H1 (cell line): Measurements from ENCODE around the gene ANO6. TPM values are rescaled to one million over a fixed set of nuclear protein-coding genes. Genes with fewer than 3 reads are reported as not detected.

ENCODE experiments used
- CTCF ChIA-PET: fragments of 300-600 bp; sonication (Branson Sonifier 250); formaldehyde crosslinking; loops from one replicate; lab custom pipeline; 2021; ENCODE audit not compliant: partially characterized antibody; lab: Charles Lee
- POLR2A ChIA-PET: fragments of 300-600 bp; sonication (Branson Sonifier 250); formaldehyde crosslinking; loops from one replicate; lab custom pipeline; 2021; ENCODE audit warnings: inconsistent platforms; ENCODE audit not compliant: partially characterized antibody; lab: Charles Lee
- DNase-seq, 2 experiments: peaks; one replicate each; pipeline versions ENCODE4 v3.0.0 to v3.0.0-alpha.2; 2010 to 2022; ENCODE audit warnings: low spot score in 2 of 2, low read depth in 1 of 2, mixed read lengths in 1 of 2
- FAIRE-seq: peaks from 2 replicates; lab custom pipeline; 2011; peaks lifted over from hg19 to GRCh38; lab: Jason Lieb, UNC
- H2AFZ ChIP-seq: 2 replicates; pipeline ENCODE4 v1.8.1; 2012; ENCODE audit warnings: low read length, inconsistent platforms
- H2AK5ac ChIP-seq: 2 replicates; pipeline ENCODE4 v1.6.1; 2013; ENCODE audit warnings: low read depth, low read length
- H2BK120ac ChIP-seq: replicated peaks from 2 replicates; pipeline ENCODE3; 2013; ENCODE audit warnings: low read depth, low read length, inconsistent platforms
- H2BK12ac ChIP-seq: 2 replicates; pipeline ENCODE4 v1.6.1; 2013; ENCODE audit warnings: low read depth, low read length
- H2BK15ac ChIP-seq: 2 replicates; pipeline ENCODE4 v1.6.1; 2013; ENCODE audit warnings: low read length
- H2BK20ac ChIP-seq: 2 replicates; pipeline ENCODE4 v1.6.1; 2013; ENCODE audit warnings: low read length
- H2BK5ac ChIP-seq: 2 replicates; pipeline ENCODE4 v1.6.1; 2013; ENCODE audit warnings: low read depth, low read length
- H3K14ac ChIP-seq: 2 replicates; pipeline ENCODE4 v1.6.1; 2013; ENCODE audit warnings: inconsistent platforms; ENCODE audit not compliant: insufficient read length
- H3K18ac ChIP-seq: 2 replicates; pipeline ENCODE4 v1.6.1; 2013; ENCODE audit warnings: low read length; ENCODE audit errors: extremely low read depth
- H3K23ac ChIP-seq: 2 replicates; pipeline ENCODE4 v1.6.1; 2013; ENCODE audit warnings: inconsistent platforms; ENCODE audit not compliant: insufficient read length
- H3K23me2 ChIP-seq: 2 replicates; pipeline ENCODE4 v1.6.1; 2013; ENCODE audit warnings: low read depth, low read length
- H3K27ac ChIP-seq: 2 replicates; pipeline ENCODE4 v1.6.1; 2011; ENCODE audit warnings: low read depth, low read length, inconsistent platforms
- H3K27me3 ChIP-seq, 4 experiments: replicated peaks in 1 of 4; 1 replicate in 1 of 4; 2 replicates in 3 of 4; pipeline versions ENCODE4 v1.6.1 to v1.8.1; 2011 to 2013; ENCODE audit warnings: low read length in 3 of 4, mild to moderate bottlenecking in 3 of 4, inconsistent platforms in 2 of 4, mixed read lengths in 2 of 4, moderate library complexity in 1 of 4; ENCODE audit not compliant: control insufficient read depth in 3 of 4, insufficient read depth in 3 of 4; ENCODE audit errors: extremely low read depth in 1 of 4
- H3K36me3 ChIP-seq, 4 experiments: 2 replicates each; pipeline versions ENCODE4 v1.6.1 to v1.8.1; 2011 to 2013; ENCODE audit warnings: mild to moderate bottlenecking in 4 of 4, low read length in 3 of 4, moderate library complexity in 2 of 4, control low read depth in 1 of 4, inconsistent platforms in 1 of 4; ENCODE audit not compliant: insufficient read depth in 4 of 4, control insufficient read depth in 2 of 4
- H3K4ac ChIP-seq: replicated peaks from 2 replicates; pipeline ENCODE3; 2013; ENCODE audit warnings: low read length, low read depth, mixed read lengths, inconsistent platforms; ENCODE audit not compliant: insufficient read length
- H3K4me1 ChIP-seq, 4 experiments: replicated peaks in 1 of 4; 1 replicate in 1 of 4; 2 replicates in 3 of 4; pipeline versions ENCODE4 v1.6.1 to v1.8.1; 2011 to 2013; ENCODE audit warnings: low read length in 3 of 4, inconsistent platforms in 2 of 4, mixed read lengths in 1 of 4; ENCODE audit not compliant: insufficient read depth in 4 of 4, control insufficient read depth in 3 of 4
- H3K4me2 ChIP-seq, 2 experiments: 2 replicates each; pipeline versions ENCODE4 v1.6.1 to v1.8.1; 2011 to 2013; ENCODE audit warnings: low read depth in 2 of 2, low read length in 2 of 2, control low read depth in 1 of 2, inconsistent platforms in 1 of 2, mild to moderate bottlenecking in 1 of 2; ENCODE audit not compliant: insufficient read depth in 1 of 2
- H3K4me3 ChIP-seq, 4 experiments: fragments of 200-600, 300-600 bp in 1 of 4; sonication (generic), shearing (Covaris generic), sonication (Bioruptor Twin) in 1 of 4; 2 replicates each; pipeline versions ENCODE4 v1.5.1 to v1.8.1; 2011 to 2016; ENCODE audit warnings: low read length in 4 of 4, low read depth in 3 of 4, control low read depth in 2 of 4, inconsistent platforms in 2 of 4, mild to moderate bottlenecking in 2 of 4, mixed read lengths in 1 of 4, moderate library complexity in 1 of 4; ENCODE audit not compliant: insufficient read depth in 2 of 4; ENCODE audit errors: extremely low read depth in 1 of 4
- H3K56ac ChIP-seq: replicated peaks from 2 replicates; pipeline ENCODE3; 2013; ENCODE audit warnings: low read depth, mild to moderate bottlenecking, mixed read lengths, low read length, inconsistent platforms; ENCODE audit not compliant: insufficient read length
- H3K79me1 ChIP-seq: 2 replicates; pipeline ENCODE4 v1.6.1; 2013; ENCODE audit warnings: low read depth, low read length, control low read depth
- H3K79me2 ChIP-seq, 2 experiments: 2 replicates each; pipeline versions ENCODE4 v1.6.1 to v1.8.1; 2012 to 2013; ENCODE audit warnings: low read length in 2 of 2, mild to moderate bottlenecking in 2 of 2, inconsistent platforms in 1 of 2; ENCODE audit not compliant: insufficient read depth in 2 of 2, control insufficient read depth in 1 of 2
- H3K9ac ChIP-seq, 4 experiments: replicated peaks in 1 of 4; 1 replicate in 1 of 4; 2 replicates in 3 of 4; pipeline versions ENCODE4 v1.6.1 to v1.8.1; 2011 to 2013; ENCODE audit warnings: low read depth in 3 of 4, low read length in 3 of 4, control low read depth in 2 of 4, mild to moderate bottlenecking in 2 of 4, moderate library complexity in 2 of 4, inconsistent platforms in 1 of 4; ENCODE audit errors: extremely low read depth in 1 of 4
- H3K9me3 ChIP-seq, 2 experiments: 2 replicates each; pipeline versions ENCODE4 v1.6.1 to v1.8.1; 2012 to 2013; ENCODE audit warnings: mild to moderate bottlenecking in 2 of 2, moderate library complexity in 2 of 2, control low read depth in 1 of 2, inconsistent platforms in 1 of 2, low read depth in 1 of 2, low read length in 1 of 2, mixed read lengths in 1 of 2; ENCODE audit not compliant: insufficient read depth in 2 of 2
- H4K20me1 ChIP-seq, 2 experiments: replicated peaks in 1 of 2; 2 replicates each; pipeline versions ENCODE3 to v1.8.1; 2011 to 2013; ENCODE audit warnings: inconsistent platforms in 2 of 2, low read length in 2 of 2, mild to moderate bottlenecking in 1 of 2; ENCODE audit not compliant: insufficient read depth in 2 of 2, control insufficient read depth in 1 of 2
- H4K5ac ChIP-seq: 2 replicates; pipeline ENCODE4 v1.6.1; 2013; ENCODE audit warnings: low read length, low read depth, mixed read lengths, inconsistent platforms; ENCODE audit not compliant: insufficient read length
- H4K8ac ChIP-seq: 2 replicates; pipeline ENCODE4 v1.8.0; 2013; ENCODE audit warnings: mild to moderate bottlenecking, moderate library complexity, low read length, inconsistent platforms; ENCODE audit not compliant: insufficient read depth; ENCODE audit errors: extremely low read depth
- H4K91ac ChIP-seq: replicated peaks from 2 replicates; pipeline ENCODE3; 2013; ENCODE audit warnings: low read length, mixed read lengths, inconsistent platforms; ENCODE audit not compliant: insufficient read length
- EP300 ChIP-seq, 2 experiments: IDR thresholded peaks; 1 replicate in 1 of 2; 2 replicates in 1 of 2; pipeline ENCODE4 v1.6.1; 2011 to 2012; ENCODE audit warnings: low read depth in 2 of 2, low read length in 2 of 2, mild to moderate bottlenecking in 2 of 2, borderline replicate concordance in 1 of 2, inconsistent platforms in 1 of 2, moderate library complexity in 1 of 2
- KDM1A ChIP-seq: fragments of 200-600, 300-600 bp; sonication (generic); IDR thresholded peaks from 2 replicates; pipeline ENCODE4 v1.7.1; 2016; ENCODE audit warnings: mild to moderate bottlenecking, low read length, borderline replicate concordance
- POU5F1 ChIP-seq: IDR thresholded peaks from 2 replicates; pipeline ENCODE4 v1.6.1; 2011; ENCODE audit warnings: low read depth, mild to moderate bottlenecking, low read length, moderate library complexity
- RBBP5 ChIP-seq: IDR thresholded peaks from 2 replicates; pipeline ENCODE4 v1.7.1; 2012; ENCODE audit warnings: low read depth, mild to moderate bottlenecking, inconsistent platforms, low read length, moderate library complexity, borderline replicate concordance
- SIRT6 ChIP-seq: IDR thresholded peaks from one replicate; pipeline ENCODE4 v1.7.1; 2012; ENCODE audit warnings: low read length, inconsistent platforms
- TAF1 ChIP-seq: IDR thresholded peaks from 2 replicates; pipeline ENCODE4 v1.6.1; 2011; ENCODE audit warnings: mild to moderate bottlenecking, low read depth, low read length
- WGBS, 2 experiments: shearing (Covaris generic) in 1 of 2; methylation state at CpG; one replicate each; pipeline versions ENCODE4 v1.1.6 to v1.1.7; 2013 to 2015; ENCODE audit warnings: low lambda C conversion rate in 2 of 2, mixed read lengths in 2 of 2, inconsistent platforms in 1 of 2, low coverage in 1 of 2, missing lambda C conversion rate in 1 of 2; ENCODE audit not compliant: insufficient replicate concordance in 2 of 2, insufficient coverage in 1 of 2, insufficient read length in 1 of 2; ENCODE audit errors: extremely low coverage in 1 of 2, missing lambda C conversion rate in 1 of 2; 5-methylcytosine and 5-hydroxymethylcytosine counted together
- polyA plus RNA-seq, 7 experiments: library from polyadenylated mRNA; depleted of rRNA in 3 of 7; stranded (reverse) in 5 of 7; unstranded in 2 of 7; fragments of >200 nt in 5 of 7; fragments of 200-250 nt in 2 of 7; gene quantifications; 1 replicate in 5 of 7; 2 replicates in 1 of 7; 4 replicates in 1 of 7; pipeline versions ENCODE4 v1.2.1 to v1.2.3, GENCODE V29; 2011 to 2013; ENCODE audit warnings: missing spikeins in 2 of 7, mixed read lengths in 2 of 7
- total RNA-seq: library from RNA; stranded (reverse); fragmentation: NEBNext Ultra II Directional; extraction: Animal tissue kit (Norgen Biotek cat#: 25700); gene quantifications from 2 replicates; pipeline ENCODE4 v1.2.1, GENCODE V29; 2021
- TF ChIP-seq, protein P1 (sequence below), 3 experiments: IDR thresholded peaks; 1 replicate in 2 of 3; 2 replicates in 1 of 3; pipeline versions ENCODE4 v1.5.1 to v1.6.1; 2011; ENCODE audit warnings: low read length in 3 of 3, mild to moderate bottlenecking in 3 of 3, inconsistent platforms in 2 of 3, low read depth in 1 of 3, moderate library complexity in 1 of 3; ENCODE audit not compliant: insufficient read depth in 1 of 3; ENCODE audit errors: control extremely low read depth in 1 of 3
- TF ChIP-seq, protein P2 (sequence below): IDR thresholded peaks from 2 replicates; pipeline ENCODE4 v1.6.1; 2011; ENCODE audit warnings: low read depth, mild to moderate bottlenecking, low read length; ENCODE audit not compliant: insufficient read depth

ANO6 gene
- total and polyA plus RNA-seq, 2 of the 8 experiments (the other 6 are each of a cell fraction or from before 2014, with no cell fraction given), result 15.1 to 39.7 TPM

DNA sequence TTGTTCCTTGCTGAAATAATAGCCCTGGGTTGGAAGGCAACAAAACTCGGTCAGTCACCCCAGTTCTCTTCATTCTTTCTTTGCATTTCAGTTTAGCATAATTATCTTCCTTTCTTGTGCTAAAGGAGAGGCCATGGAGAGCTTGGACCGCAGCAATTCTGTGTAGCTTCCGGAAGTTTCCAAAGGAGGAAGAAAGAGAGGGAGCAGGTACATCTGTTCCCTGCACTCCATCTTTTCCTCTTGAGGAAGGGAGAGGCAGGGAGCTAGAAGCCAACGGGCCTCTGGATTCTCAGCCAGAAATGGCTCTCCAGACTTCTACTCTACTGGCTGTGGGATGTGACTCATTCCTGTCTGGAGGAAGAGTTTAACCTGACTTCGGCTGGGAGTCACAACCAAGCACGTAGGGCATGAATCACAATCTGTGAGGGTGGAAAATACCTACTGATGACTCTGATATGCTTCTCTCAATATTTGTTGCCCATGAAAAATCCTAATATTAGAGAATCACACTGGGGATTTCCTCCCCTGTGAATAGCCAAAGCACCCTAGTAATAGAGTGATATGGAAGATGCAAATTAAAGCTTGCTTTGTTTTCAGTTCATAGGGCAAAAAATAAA, 17.0 kb downstream of the ANO6 start:
- Histone ChIP-seq H3K79me1 (no peaks in the 10 kb centered on the region; the same call in 1 of the 2 replicates), H4K91ac (no peak overlapping the region), H2AFZ (no peak overlapping the region), H4K8ac (no peak overlapping the region), H2BK5ac (peak overlapping the region; percentile 84), H4K20me1 (peaks cover 0 to 2% of the 10 kb centered on the region in 2 experiments), H3K36me3 (no peaks in the 10 kb centered on the region), H3K18ac (peak overlapping the region; percentile 91), H3K27me3 (no peaks in the 10 kb centered on the region), H2BK15ac (no peak overlapping the region), H3K79me2 (peaks cover 2 to 53% of the 10 kb centered on the region in 2 experiments; a peak in 2 of 4 replicates), H2AK5ac (peak overlapping the region; percentile 11; the same call in 1 of the 2 replicates), H3K27ac (peak overlapping the region; percentile 13), H3K23ac (no peak overlapping the region), H2BK120ac (peak overlapping the region; percentile 78), H3K4me1 (peaks cover 10 to 32% (median 24%) of the 10 kb centered on the region in 4 experiments), H3K4me3 (peak overlapping the region in 2 of 4 experiments; percentile 1 to 27; a peak in 2 of 8 replicates), H3K9me3 (no peaks in the 10 kb centered on the region), H4K5ac (peak overlapping the region; percentile 88), H3K9ac (no peak overlapping the region), H2BK12ac (peak overlapping the region; percentile 90), H3K4ac (peak overlapping the region; percentile 27), H3K23me2 (no peaks in the 10 kb centered on the region), H3K4me2 (peak overlapping the region; percentile 53 to 80), H3K56ac (no peak overlapping the region), H3K14ac (no peak overlapping the region), H2BK20ac (no peak overlapping the region)
- ChIA-PET POLR2A (interaction anchor here (0.9 to 4.9 kb wide), 7 partner anchors 9 to 63 kb away, joined by 3 to 75 read pairs (median 3); partner anchors contain the start of gene ANO6), CTCF (interaction anchor here (1.0 to 1.6 kb wide), 2 partner anchors 14 to 110 kb away, joined by 3 to 6 read pairs; no protein-coding TSS in a partner anchor)
- FAIRE-seq (peak; percentile 50), DNase-seq (no peak)
- WGBS, 2 experiments, result 23% methylated on average over 6 of the region's 6 CpGs; no CpG with 5 or more reads in 1 of the 2 experiments
- TF ChIP-seq, protein P1, sequence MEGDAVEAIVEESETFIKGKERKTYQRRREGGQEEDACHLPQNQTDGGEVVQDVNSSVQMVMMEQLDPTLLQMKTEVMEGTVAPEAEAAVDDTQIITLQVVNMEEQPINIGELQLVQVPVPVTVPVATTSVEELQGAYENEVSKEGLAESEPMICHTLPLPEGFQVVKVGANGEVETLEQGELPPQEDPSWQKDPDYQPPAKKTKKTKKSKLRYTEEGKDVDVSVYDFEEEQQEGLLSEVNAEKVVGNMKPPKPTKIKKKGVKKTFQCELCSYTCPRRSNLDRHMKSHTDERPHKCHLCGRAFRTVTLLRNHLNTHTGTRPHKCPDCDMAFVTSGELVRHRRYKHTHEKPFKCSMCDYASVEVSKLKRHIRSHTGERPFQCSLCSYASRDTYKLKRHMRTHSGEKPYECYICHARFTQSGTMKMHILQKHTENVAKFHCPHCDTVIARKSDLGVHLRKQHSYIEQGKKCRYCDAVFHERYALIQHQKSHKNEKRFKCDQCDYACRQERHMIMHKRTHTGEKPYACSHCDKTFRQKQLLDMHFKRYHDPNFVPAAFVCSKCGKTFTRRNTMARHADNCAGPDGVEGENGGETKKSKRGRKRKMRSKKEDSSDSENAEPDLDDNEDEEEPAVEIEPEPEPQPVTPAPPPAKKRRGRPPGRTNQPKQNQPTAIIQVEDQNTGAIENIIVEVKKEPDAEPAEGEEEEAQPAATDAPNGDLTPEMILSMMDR (IDR thresholded peaks at IDR 0.05; ENCODE audit: control extremely low read depth in 1 of 3, insufficient read depth in 1 of 3, low read depth in 1 of 3, low read length in 3 of 3), result no peak
- TF ChIP-seq POU5F1 (0 out of 2 replicates have a peak, but pooled peaks have one; percentile 20), TAF1 (0 out of 2 replicates have a peak, but pooled peaks have one; percentile 28), EP300 (IDR thresholded peaks at IDR 0.05; ENCODE audit: borderline replicate concordance in 1 of 2, low read depth in 2 of 2, low read length in 2 of 2) (no peak), SIRT6 (no peak), KDM1A (no peak), RBBP5 (no peak)
- TF ChIP-seq, protein P2, sequence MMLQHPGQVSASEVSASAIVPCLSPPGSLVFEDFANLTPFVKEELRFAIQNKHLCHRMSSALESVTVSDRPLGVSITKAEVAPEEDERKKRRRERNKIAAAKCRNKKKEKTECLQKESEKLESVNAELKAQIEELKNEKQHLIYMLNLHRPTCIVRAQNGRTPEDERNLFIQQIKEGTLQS, result no peak
